ENCODE results near the gene ELOVL5.

DNA sequence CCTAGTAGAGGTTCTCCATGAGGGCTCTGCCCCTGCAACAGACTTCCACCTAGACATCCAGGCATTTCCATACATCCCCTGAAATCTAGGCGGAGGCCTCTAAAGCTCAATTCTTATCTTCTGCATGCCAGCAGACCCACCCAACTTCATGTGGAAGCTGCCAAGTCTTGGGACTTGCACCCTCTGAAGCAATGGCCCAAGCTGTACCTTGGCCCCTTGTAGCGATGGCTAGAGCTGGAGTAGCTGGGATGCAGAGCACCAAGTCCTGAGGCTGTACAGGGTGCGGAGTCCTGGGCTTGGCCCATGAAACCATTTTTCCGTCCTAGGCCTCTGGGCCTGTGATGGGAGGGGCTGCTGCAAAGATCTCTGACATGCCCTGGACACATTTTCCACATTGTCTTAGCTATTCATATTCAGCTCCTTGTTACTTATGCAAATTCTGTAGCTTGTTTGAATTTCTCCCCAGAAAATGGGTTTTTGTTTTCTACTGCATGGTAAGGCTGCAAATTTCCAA, 17.4 kb upstream of the ELOVL5 start:
- TF ChIP-seq, protein P1, sequence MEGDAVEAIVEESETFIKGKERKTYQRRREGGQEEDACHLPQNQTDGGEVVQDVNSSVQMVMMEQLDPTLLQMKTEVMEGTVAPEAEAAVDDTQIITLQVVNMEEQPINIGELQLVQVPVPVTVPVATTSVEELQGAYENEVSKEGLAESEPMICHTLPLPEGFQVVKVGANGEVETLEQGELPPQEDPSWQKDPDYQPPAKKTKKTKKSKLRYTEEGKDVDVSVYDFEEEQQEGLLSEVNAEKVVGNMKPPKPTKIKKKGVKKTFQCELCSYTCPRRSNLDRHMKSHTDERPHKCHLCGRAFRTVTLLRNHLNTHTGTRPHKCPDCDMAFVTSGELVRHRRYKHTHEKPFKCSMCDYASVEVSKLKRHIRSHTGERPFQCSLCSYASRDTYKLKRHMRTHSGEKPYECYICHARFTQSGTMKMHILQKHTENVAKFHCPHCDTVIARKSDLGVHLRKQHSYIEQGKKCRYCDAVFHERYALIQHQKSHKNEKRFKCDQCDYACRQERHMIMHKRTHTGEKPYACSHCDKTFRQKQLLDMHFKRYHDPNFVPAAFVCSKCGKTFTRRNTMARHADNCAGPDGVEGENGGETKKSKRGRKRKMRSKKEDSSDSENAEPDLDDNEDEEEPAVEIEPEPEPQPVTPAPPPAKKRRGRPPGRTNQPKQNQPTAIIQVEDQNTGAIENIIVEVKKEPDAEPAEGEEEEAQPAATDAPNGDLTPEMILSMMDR (IDR thresholded peaks at IDR 0.05): no peak
- TF ChIP-seq POLR2A (IDR thresholded peaks at IDR 0.05): no peak
